ENCODE measurements around the gene LIPN.

- no peak for TF ChIP-seq TAF1 (IDR thresholded peaks at IDR 0.05; ENCODE audit: borderline replicate concordance, insufficient read depth, low read length)
- TF ChIP-seq POLR2AphosphoS5 (IDR thresholded peaks at IDR 0.05; ENCODE audit: low read depth, low read length): no peak
- no peak for TF ChIP-seq REST (IDR thresholded peaks at IDR 0.05; ENCODE audit: insufficient read depth in 1 of 2, low read depth in 2 of 2, low read length in 2 of 2)
- TF ChIP-seq SIN3A (IDR thresholded peaks at IDR 0.05; ENCODE audit: borderline replicate concordance, insufficient read depth, low read length): no peak
- TF ChIP-seq FOXP2 (optimal IDR thresholded peaks at IDR 0.05; ENCODE audit: borderline replicate concordance, extremely low read depth, extremely low read length, insufficient read depth): no peak
Observed at GRCh38 chr10:88783724-88784123, 23.9 kb downstream of the LIPN start.

Data from PFSK-1 (cell line).